Vagina (tissue), 2 donors: Measurements from ENCODE around the gene IFNL2. TPM values are rescaled to one million over a fixed set of nuclear protein-coding genes. Genes with fewer than 3 reads are reported as not detected.
"Not testable (repeated sequence)": the region's sequence is repeated elsewhere in the genome, so short reads cannot be mapped to it uniquely, and the experiment has no call there.

Experiments used
- DNase-seq, 2 donors: peaks; one replicate each; pipeline ENCODE4 v3.0.0-alpha.2; 2017; ENCODE audit errors: extremely low spot score in 2 of 2
- H3K27ac ChIP-seq: fragments of 200-600 bp; sonication (generic); one replicate; pipeline ENCODE4 v1.5.1; 2019
- H3K27me3 ChIP-seq: fragments of 200-600 bp; sonication (generic); one replicate; pipeline ENCODE4 v1.5.1; 2019
- H3K36me3 ChIP-seq, 2 donors: fragments of 200-600 bp; sonication (generic); one replicate each; pipeline ENCODE4 v1.5.1; 2017 to 2019
- H3K4me1 ChIP-seq: fragments of 200-600 bp; sonication (generic); one replicate; pipeline ENCODE4 v1.5.1; 2019
- H3K4me3 ChIP-seq, 2 donors: fragments of 200-600 bp; sonication (generic); 1 replicate in 1 of 2; 2 replicates in 1 of 2; pipeline ENCODE4 v1.5.1; 2016 to 2019
- H3K9me3 ChIP-seq: fragments of 200-600 bp; sonication (generic); one replicate; pipeline ENCODE4 v1.5.1; 2019
- POLR2A ChIP-seq, 2 donors: fragments of 450-650 bp; IDR thresholded peaks; one replicate each; pipeline ENCODE4 v1.6.1; 2017; ENCODE audit warnings: antibody characterized with exemption in 2 of 2, mild to moderate bottlenecking in 2 of 2, moderate library complexity in 2 of 2
- POLR2AphosphoS5 ChIP-seq, 2 donors: sonication (generic); formaldehyde crosslinking; IDR thresholded peaks; one replicate each; pipeline ENCODE4 v1.9.0; 2017; ENCODE audit warnings: antibody characterized with exemption in 2 of 2, mild to moderate bottlenecking in 2 of 2, low read depth in 1 of 2; ENCODE audit not compliant: insufficient read depth in 1 of 2
- intact Hi-C: fragments of 100-400 bp; cut with DNase I; formaldehyde crosslinking; loops from one replicate; pipeline ENCODE4 v1.15.1; 2023
- total RNA-seq: library from RNA; depleted of rRNA; stranded (reverse); fragments of >200 nt; gene quantifications from one replicate; pipeline ENCODE4 v1.2.3, GENCODE V29; 2016
- TF ChIP-seq, protein P1 (sequence below), 3 experiments: fragments of 450-650 bp in 2 of 3; fragments of 200-600 bp in 1 of 3; sonication (generic) in 1 of 3; IDR thresholded peaks; one replicate each; pipeline ENCODE4 v1.5.1; 2017 to 2019; ENCODE audit warnings: antibody characterized with exemption in 3 of 3, mild to moderate bottlenecking in 2 of 3, moderate library complexity in 2 of 3

IFNL2 gene
- total RNA-seq: not detected

GRCh38 chr19:39268085-39268484, at the start of gene IFNL2:
Gene IFNL2, plus strand, starts transcription at chr19:39268396. Its CDS starts 173 bp downstream, at chr19:39268569.
- H3K27ac ChIP-seq, H3K36me3 ChIP-seq, H3K9me3 ChIP-seq, H3K4me3 ChIP-seq, DNase-seq, intact Hi-C loops: not testable (repeated sequence)
- H3K4me1 ChIP-seq: peaks cover 15% of the 10 kb centered on the region
- peaks cover 10% of the 10 kb centered on the region for H3K27me3 ChIP-seq

DNA sequence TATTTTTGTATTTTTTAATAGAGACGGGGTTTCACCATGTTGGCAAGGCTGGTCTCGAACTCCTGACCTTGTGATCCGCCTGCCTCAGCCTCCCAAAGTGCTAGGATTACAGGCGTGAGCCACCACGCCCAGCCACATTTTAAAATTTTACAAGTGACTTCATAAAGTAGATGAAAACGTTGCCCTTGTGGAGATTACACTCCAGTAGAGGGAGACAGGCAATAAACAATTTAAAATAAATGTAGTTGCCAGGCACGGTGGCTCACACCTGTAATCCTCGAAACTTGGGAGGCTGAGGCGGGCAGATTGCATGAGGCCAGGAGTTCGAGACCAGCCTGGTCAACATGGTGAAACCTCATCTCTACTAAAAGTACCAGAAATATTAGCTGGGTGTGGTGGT, 49.1 kb upstream of the IFNL2 start:
- H3K4me3 ChIP-seq, intact Hi-C loops, H3K27me3 ChIP-seq, DNase-seq, H3K9me3 ChIP-seq, H3K27ac ChIP-seq, H3K4me1 ChIP-seq, H3K36me3 ChIP-seq: not testable (repeated sequence)

DNA sequence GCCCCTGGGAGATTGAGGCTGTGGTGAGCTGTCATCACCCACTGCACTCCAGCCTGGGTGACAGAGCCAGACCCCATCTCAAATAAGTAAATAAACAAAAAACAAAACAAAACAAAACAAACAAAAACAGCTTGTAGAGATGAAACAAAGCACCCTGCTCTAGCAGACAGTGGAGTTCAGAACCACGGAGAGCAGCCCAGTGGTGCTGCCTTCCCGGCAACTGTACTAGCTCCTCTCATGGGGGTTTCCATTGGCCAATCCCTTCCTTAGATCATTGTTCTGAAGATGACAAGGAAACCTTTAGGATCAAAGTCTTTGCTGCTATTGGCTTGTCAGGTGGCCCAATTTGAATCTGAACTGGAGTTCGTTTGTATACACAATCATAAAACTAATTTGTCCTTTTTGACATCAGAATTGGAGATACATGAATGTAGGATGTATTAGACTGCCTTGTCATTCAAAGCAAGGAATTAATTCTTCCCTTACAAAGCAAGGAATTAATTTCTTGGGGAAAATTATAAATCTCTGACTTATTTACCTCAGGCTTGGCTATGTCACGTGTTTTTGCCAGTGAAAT, 44.4 kb upstream of the IFNL2 start:
- Histone ChIP-seq H3K9me3 (no peaks in the 10 kb centered on the region), H3K4me3 (no peak overlapping the region), H3K4me1 (no peaks in the 10 kb centered on the region), H3K36me3 (no peaks in the 10 kb centered on the region), H3K27me3 (no peaks in the 10 kb centered on the region), H3K27ac (no peak overlapping the region)
- TF ChIP-seq POLR2AphosphoS5 (IDR thresholded peaks at IDR 0.05; ENCODE audit: insufficient read depth in 1 of 2, low read depth in 1 of 2): no peak
- TF ChIP-seq, protein P1, sequence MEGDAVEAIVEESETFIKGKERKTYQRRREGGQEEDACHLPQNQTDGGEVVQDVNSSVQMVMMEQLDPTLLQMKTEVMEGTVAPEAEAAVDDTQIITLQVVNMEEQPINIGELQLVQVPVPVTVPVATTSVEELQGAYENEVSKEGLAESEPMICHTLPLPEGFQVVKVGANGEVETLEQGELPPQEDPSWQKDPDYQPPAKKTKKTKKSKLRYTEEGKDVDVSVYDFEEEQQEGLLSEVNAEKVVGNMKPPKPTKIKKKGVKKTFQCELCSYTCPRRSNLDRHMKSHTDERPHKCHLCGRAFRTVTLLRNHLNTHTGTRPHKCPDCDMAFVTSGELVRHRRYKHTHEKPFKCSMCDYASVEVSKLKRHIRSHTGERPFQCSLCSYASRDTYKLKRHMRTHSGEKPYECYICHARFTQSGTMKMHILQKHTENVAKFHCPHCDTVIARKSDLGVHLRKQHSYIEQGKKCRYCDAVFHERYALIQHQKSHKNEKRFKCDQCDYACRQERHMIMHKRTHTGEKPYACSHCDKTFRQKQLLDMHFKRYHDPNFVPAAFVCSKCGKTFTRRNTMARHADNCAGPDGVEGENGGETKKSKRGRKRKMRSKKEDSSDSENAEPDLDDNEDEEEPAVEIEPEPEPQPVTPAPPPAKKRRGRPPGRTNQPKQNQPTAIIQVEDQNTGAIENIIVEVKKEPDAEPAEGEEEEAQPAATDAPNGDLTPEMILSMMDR (IDR thresholded peaks at IDR 0.05): no peak
- TF ChIP-seq POLR2A (IDR thresholded peaks at IDR 0.05): no peak
- no peak for DNase-seq
- intact Hi-C loops: no loop called here

- TF ChIP-seq, protein P1 (IDR thresholded peaks at IDR 0.05): no peak
- TF ChIP-seq POLR2A (IDR thresholded peaks at IDR 0.05) (no peak), POLR2AphosphoS5 (IDR thresholded peaks at IDR 0.05; ENCODE audit: insufficient read depth in 1 of 2, low read depth in 1 of 2) (no peak)
- no peaks in the 10 kb centered on the region for H3K27me3 ChIP-seq
- no peak overlapping the region for H3K4me3 ChIP-seq
- no peaks in the 10 kb centered on the region for H3K4me1 ChIP-seq
- intact Hi-C loops: no loop called here
- no peaks in the 10 kb centered on the region for H3K36me3 ChIP-seq
- DNase-seq: no peak
- no peak overlapping the region for H3K27ac ChIP-seq
- no peaks in the 10 kb centered on the region for H3K9me3 ChIP-seq
Measured at GRCh38 chr19:39224910-39225309, 43.3 kb upstream of the IFNL2 start.

DNA sequence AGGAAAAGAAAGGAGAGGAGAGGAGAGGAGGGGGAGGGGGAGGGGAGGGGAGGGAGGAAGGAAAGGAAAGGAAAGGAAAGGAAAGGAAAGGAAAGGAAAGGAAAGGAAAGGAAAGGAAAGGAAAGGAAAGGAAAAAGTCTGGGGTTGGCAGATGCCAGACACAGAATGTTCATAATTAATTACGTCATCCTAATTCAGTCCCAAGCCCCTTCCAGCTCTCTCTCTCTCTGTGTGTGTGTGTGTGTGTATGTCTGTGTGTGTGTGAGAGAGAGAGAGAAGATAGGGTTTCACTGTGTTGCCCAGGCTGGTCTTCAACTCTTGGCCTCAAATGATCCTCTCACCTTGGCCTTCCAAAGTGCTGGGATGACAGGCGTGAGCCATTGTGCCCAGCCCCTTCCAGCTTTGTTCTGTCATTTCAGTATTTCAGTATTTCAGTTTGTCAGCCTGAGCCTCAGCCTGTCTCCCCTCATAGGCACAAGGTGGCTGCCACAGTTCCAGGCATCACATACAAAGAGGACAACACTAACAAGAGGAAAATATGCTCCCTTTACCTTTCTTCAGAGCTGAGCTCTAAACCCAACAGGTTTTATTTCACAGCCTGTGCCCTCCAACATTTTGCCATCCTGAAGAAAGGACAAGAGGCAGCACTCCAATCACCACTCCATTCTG, 38.0 kb upstream of the IFNL2 start:
- no peaks in the 10 kb centered on the region for H3K27me3 ChIP-seq
- no peak overlapping the region for H3K27ac ChIP-seq
- no peak for DNase-seq
- no peaks in the 10 kb centered on the region for H3K36me3 ChIP-seq
- intact Hi-C loops: no loop called here
- no peaks in the 10 kb centered on the region for H3K9me3 ChIP-seq
- H3K4me3 ChIP-seq: no peak overlapping the region
- TF ChIP-seq POLR2AphosphoS5 (IDR thresholded peaks at IDR 0.05; ENCODE audit: insufficient read depth in 1 of 2, low read depth in 1 of 2) (no peak), POLR2A (IDR thresholded peaks at IDR 0.05) (no peak)
- TF ChIP-seq, protein P1 (IDR thresholded peaks at IDR 0.05): no peak
- no peaks in the 10 kb centered on the region for H3K4me1 ChIP-seq

- Histone ChIP-seq H3K4me1 (no peaks in the 10 kb centered on the region), H3K36me3 (no peaks in the 10 kb centered on the region), H3K27me3 (no peaks in the 10 kb centered on the region), H3K27ac (no peak overlapping the region), H3K9me3 (no peaks in the 10 kb centered on the region), H3K4me3 (no peak overlapping the region)
- DNase-seq: no peak
- intact Hi-C loops: no loop called here
- TF ChIP-seq, protein P1 (IDR thresholded peaks at IDR 0.05): no peak
- no peak for TF ChIP-seq POLR2A (IDR thresholded peaks at IDR 0.05)
- no peak for TF ChIP-seq POLR2AphosphoS5 (IDR thresholded peaks at IDR 0.05; ENCODE audit: insufficient read depth in 1 of 2, low read depth in 1 of 2)
Measured at GRCh38 chr19:39232708-39233107, 35.5 kb upstream of the IFNL2 start.
